ENCODE results near the gene KIF21B.

Gene KIF21B

GRCh38 chr1:201017828-201018163, 5.7 kb downstream of the KIF21B start:
- DNase-seq (ENCODE audit: low read depth) = no peak
- H3K4me3 ChIP-seq (ENCODE audit: low read depth, low read length) = no peak overlapping the region
- TF ChIP-seq CTCF (IDR thresholded peaks at IDR 0.05; ENCODE audit: low read depth, low read length) = no peak
- no peak for TF ChIP-seq POLR2A (IDR thresholded peaks at IDR 0.05; ENCODE audit: extremely low read depth, insufficient read length)
- TF ChIP-seq MYC (IDR thresholded peaks at IDR 0.05; ENCODE audit: low read depth, low read length) = no peak
- TF ChIP-seq, protein P1, sequence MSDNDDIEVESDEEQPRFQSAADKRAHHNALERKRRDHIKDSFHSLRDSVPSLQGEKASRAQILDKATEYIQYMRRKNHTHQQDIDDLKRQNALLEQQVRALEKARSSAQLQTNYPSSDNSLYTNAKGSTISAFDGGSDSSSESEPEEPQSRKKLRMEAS (IDR thresholded peaks at IDR 0.05; ENCODE audit: low read depth, low read length) = no peak

GRCh38 chr1:201016943-201017827, 6.3 kb downstream of the KIF21B start:
- TF ChIP-seq CTCF (IDR thresholded peaks at IDR 0.05; ENCODE audit: low read depth, low read length) (no peak), POLR2A (IDR thresholded peaks at IDR 0.05; ENCODE audit: extremely low read depth, insufficient read length) (no peak), MYC (IDR thresholded peaks at IDR 0.05; ENCODE audit: low read depth, low read length) (no peak)
- TF ChIP-seq, protein P1 (IDR thresholded peaks at IDR 0.05; ENCODE audit: low read depth, low read length) = no peak
- peak; percentile 37 for DNase-seq (ENCODE audit: low read depth)
- no peak overlapping the region for H3K4me3 ChIP-seq (ENCODE audit: low read depth, low read length)

DNA sequence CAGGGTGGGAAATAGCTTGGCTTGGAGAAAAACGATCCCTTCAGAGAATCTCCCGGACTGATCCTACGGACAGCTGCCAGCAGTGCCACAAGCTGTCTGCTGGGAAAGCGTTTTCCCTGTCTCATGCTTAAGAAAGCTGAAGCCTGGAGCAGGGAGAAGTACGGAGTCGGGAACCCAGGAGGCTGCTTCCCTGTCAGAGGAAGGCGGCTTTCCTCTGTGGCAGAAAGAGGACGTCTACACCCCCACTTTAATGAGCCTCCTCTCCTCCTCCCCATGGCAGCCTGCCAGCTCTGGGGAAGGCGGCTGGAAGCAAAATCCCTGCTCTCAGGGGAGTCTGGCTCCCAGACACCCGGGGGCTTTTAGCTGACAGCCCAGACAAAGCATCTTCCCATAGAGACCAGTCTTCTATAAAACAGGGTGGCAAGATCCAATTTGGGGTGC, 7.3 kb downstream of the KIF21B start:
- TF ChIP-seq, protein P1 (IDR thresholded peaks at IDR 0.05; ENCODE audit: low read depth, low read length) = no peak
- TF ChIP-seq CTCF (IDR thresholded peaks at IDR 0.05; ENCODE audit: low read depth, low read length) = no peak
- no peak for TF ChIP-seq MYC (IDR thresholded peaks at IDR 0.05; ENCODE audit: low read depth, low read length)
- TF ChIP-seq POLR2A (IDR thresholded peaks at IDR 0.05; ENCODE audit: extremely low read depth, insufficient read length) = no peak
- H3K4me3 ChIP-seq (ENCODE audit: low read depth, low read length) = no peak overlapping the region
- peak; percentile 15 for DNase-seq (ENCODE audit: low read depth)

- DNase-seq (ENCODE audit: low read depth) = peak; percentile 69
- H3K4me3 ChIP-seq (ENCODE audit: low read depth, low read length) = no peak overlapping the region
- TF ChIP-seq, protein P1 (IDR thresholded peaks at IDR 0.05; ENCODE audit: low read depth, low read length) = no peak
- TF ChIP-seq CTCF (IDR thresholded peaks at IDR 0.05; ENCODE audit: low read depth, low read length) (no peak), POLR2A (IDR thresholded peaks at IDR 0.05; ENCODE audit: extremely low read depth, insufficient read length) (no peak), MYC (IDR thresholded peaks at IDR 0.05; ENCODE audit: low read depth, low read length) (no peak)
Observed at GRCh38 chr1:201015551-201016091, 7.9 kb downstream of the KIF21B start.

GRCh38 chr1:201014816-201015200, 8.7 kb downstream of the KIF21B start:
- DNase-seq (ENCODE audit: low read depth) = peak; percentile 45
- H3K4me3 ChIP-seq (ENCODE audit: low read depth, low read length) = no peak overlapping the region
- TF ChIP-seq MYC (IDR thresholded peaks at IDR 0.05; ENCODE audit: low read depth, low read length) = no peak
- TF ChIP-seq POLR2A (IDR thresholded peaks at IDR 0.05; ENCODE audit: extremely low read depth, insufficient read length) = no peak
- TF ChIP-seq CTCF (IDR thresholded peaks at IDR 0.05; ENCODE audit: low read depth, low read length) = no peak
- TF ChIP-seq, protein P1 (IDR thresholded peaks at IDR 0.05; ENCODE audit: low read depth, low read length) = no peak
